GM23338 (cell line): Measurements from ENCODE around the gene ZFAND6.

Source experiments
- CREB1 ChIP-seq: fragments of 250-450 bp; sonication (Bioruptor Pico); IDR thresholded peaks from 2 replicates; pipeline ENCODE4 v1.5.0; 2020; ENCODE audit warnings: low read depth, mild to moderate bottlenecking, moderate library complexity
- CTCF ChIP-seq, 2 experiments: fragments of 200-600 bp in 1 of 2; sonication (generic) in 1 of 2; conservative IDR thresholded peaks; 2 replicates each; pipeline versions ENCODE4 v1.5.1 to v1.6.1; 2016 to 2017; ENCODE audit warnings: antibody characterized with exemption in 2 of 2, low read depth in 2 of 2, mild to moderate bottlenecking in 2 of 2, moderate library complexity in 1 of 2
- EZH2 ChIP-seq: fragments of 200-600 bp; sonication (generic); IDR thresholded peaks from one replicate; pipeline ENCODE4 v1.8.0; 2017; ENCODE audit warnings: antibody characterized with exemption, mild to moderate bottlenecking, low read depth; ENCODE audit not compliant: unreplicated experiment
- EZH2phosphoT487 ChIP-seq: fragments of 200-600 bp; sonication (generic); IDR thresholded peaks from one replicate; pipeline ENCODE4 v1.8.1; 2018; ENCODE audit warnings: antibody characterized with exemption; ENCODE audit not compliant: unreplicated experiment
- JUNB ChIP-seq: IDR thresholded peaks from one replicate; pipeline ENCODE4 v1.6.1; 2016; ENCODE audit warnings: antibody characterized with exemption; ENCODE audit not compliant: unreplicated experiment
- POLR2AphosphoS5 ChIP-seq: IDR thresholded peaks from 2 replicates; pipeline ENCODE4 v1.6.1; 2016; ENCODE audit warnings: antibody characterized with exemption, low read depth
- REST ChIP-seq: IDR thresholded peaks from one replicate; pipeline ENCODE4 v1.6.1; 2018; ENCODE audit warnings: antibody characterized with exemption; ENCODE audit not compliant: unreplicated experiment
- ZNF114 ChIP-seq: fragments of 250-450 bp; sonication (Bioruptor Pico); IDR thresholded peaks from 2 replicates; pipeline ENCODE4 v1.5.0; 2020; ENCODE audit warnings: mild to moderate bottlenecking, moderate library complexity
- ZNF331 ChIP-seq: fragments of 250-450 bp; sonication (Bioruptor Pico); IDR thresholded peaks from 2 replicates; pipeline ENCODE4 v1.5.0; 2020; ENCODE audit warnings: low read depth, mild to moderate bottlenecking, moderate library complexity
- TF ChIP-seq, protein P1 (sequence below): fragments of 250-450 bp; sonication (Bioruptor Pico); IDR thresholded peaks from 2 replicates; pipeline ENCODE4 v1.5.0; 2020; ENCODE audit warnings: mild to moderate bottlenecking, moderate library complexity

GRCh38 chr15:80151148-80151547 is 91.7 kb downstream of the ZFAND6 start:
- TF ChIP-seq CTCF (conservative IDR thresholded peaks at IDR 0.05; ENCODE audit: low read depth in 2 of 2) (no peak), JUNB (no peak), EZH2 (no peak), POLR2AphosphoS5 (no peak), CREB1 (CRISPR knock-in tag) (no peak), REST (no peak), ZNF331 (CRISPR knock-in tag) (no peak), EZH2phosphoT487 (no peak), ZNF114 (no peak)
- TF ChIP-seq, protein P1, sequence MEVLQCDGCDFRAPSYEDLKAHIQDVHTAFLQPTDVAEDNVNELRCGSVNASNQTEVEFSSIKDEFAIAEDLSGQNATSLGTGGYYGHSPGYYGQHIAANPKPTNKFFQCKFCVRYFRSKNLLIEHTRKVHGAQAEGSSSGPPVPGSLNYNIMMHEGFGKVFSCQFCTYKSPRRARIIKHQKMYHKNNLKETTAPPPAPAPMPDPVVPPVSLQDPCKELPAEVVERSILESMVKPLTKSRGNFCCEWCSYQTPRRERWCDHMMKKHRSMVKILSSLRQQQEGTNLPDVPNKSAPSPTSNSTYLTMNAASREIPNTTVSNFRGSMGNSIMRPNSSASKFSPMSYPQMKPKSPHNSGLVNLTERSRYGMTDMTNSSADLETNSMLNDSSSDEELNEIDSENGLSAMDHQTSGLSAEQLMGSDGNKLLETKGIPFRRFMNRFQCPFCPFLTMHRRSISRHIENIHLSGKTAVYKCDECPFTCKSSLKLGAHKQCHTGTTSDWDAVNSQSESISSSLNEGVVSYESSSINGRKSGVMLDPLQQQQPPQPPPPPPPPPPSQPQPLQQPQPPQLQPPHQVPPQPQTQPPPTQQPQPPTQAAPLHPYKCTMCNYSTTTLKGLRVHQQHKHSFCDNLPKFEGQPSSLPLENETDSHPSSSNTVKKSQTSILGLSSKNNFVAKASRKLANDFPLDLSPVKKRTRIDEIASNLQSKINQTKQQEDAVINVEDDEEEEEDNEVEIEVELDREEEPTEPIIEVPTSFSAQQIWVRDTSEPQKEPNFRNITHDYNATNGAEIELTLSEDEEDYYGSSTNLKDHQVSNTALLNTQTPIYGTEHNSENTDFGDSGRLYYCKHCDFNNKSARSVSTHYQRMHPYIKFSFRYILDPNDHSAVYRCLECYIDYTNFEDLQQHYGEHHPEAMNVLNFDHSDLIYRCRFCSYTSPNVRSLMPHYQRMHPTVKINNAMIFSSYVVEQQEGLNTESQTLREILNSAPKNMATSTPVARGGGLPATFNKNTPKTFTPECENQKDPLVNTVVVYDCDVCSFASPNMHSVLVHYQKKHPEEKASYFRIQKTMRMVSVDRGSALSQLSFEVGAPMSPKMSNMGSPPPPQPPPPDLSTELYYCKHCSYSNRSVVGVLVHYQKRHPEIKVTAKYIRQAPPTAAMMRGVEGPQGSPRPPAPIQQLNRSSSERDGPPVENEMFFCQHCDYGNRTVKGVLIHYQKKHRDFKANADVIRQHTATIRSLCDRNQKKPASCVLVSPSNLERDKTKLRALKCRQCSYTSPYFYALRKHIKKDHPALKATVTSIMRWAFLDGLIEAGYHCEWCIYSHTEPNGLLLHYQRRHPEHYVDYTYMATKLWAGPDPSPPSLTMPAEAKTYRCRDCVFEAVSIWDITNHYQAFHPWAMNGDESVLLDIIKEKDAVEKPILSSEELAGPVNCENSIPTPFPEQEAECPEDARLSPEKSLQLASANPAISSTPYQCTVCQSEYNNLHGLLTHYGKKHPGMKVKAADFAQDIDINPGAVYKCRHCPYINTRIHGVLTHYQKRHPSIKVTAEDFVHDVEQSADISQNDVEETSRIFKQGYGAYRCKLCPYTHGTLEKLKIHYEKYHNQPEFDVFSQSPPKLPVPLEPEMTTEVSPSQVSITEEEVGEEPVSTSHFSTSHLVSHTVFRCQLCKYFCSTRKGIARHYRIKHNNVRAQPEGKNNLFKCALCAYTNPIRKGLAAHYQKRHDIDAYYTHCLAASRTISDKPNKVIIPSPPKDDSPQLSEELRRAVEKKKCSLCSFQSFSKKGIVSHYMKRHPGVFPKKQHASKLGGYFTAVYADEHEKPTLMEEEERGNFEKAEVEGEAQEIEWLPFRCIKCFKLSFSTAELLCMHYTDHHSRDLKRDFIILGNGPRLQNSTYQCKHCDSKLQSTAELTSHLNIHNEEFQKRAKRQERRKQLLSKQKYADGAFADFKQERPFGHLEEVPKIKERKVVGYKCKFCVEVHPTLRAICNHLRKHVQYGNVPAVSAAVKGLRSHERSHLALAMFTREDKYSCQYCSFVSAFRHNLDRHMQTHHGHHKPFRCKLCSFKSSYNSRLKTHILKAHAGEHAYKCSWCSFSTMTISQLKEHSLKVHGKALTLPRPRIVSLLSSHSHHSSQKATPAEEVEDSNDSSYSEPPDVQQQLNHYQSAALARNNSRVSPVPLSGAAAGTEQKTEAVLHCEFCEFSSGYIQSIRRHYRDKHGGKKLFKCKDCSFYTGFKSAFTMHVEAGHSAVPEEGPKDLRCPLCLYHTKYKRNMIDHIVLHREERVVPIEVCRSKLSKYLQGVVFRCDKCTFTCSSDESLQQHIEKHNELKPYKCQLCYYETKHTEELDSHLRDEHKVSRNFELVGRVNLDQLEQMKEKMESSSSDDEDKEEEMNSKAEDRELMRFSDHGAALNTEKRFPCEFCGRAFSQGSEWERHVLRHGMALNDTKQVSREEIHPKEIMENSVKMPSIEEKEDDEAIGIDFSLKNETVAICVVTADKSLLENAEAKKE, result no peak
